NCI-H2081 treated with DMSO at 0.1 percent for 48 hours (cell line): ENCODE data around the gene CCDC127.
A peak's percentile ranks its signal among the peaks of the same experiment; 100 is the strongest.
"Not testable (repeated sequence)": the region's sequence is repeated elsewhere in the genome, so short reads cannot be mapped to it uniquely, and the experiment has no call there.

Experiments
- DNase-seq: peaks from one replicate; lab custom pipeline; 2025; lab: John Stamatoyannopoulos, UW

CCDC127 gene

GRCh38 chr5:217494-218456 lies at the start of gene CCDC127, which contains the start of gene SDHA:
Gene CCDC127, minus strand, starts transcription at chr5:218153. Its CDS starts 1,304 bp downstream, at chr5:216849.
Gene SDHA, plus strand, starts transcription at chr5:218320. Its CDS starts 36 bp downstream, at chr5:218356.
- peak; percentile 88 for DNase-seq

GRCh38 chr5:267716-268115 lies 49.8 kb upstream of the CCDC127 start:
- no peak for DNase-seq

GRCh38 chr5:266311-267026 lies 48.5 kb upstream of the CCDC127 start:
- not testable (repeated sequence) for DNase-seq

DNA sequence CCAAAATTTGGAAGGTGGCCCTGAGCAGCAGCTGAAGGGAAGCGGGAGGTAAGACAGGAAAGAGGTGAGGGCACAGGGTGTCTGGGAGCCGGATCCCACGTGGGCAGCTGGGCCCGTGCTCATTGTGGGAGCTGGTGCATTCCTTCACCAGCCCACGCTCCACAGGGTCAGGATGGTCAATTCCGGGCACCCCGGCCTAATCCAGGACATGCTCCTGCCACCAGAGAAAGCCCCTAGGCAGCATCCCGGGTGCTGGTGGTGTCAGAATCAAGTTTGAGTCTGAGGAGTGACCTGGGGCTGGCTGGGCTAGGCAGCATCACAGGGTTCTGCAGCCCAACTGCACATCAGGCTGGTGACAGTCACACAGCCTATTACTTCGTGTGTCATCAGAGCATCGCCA lies 46.4 kb upstream of the CCDC127 start:
- DNase-seq: no peak

DNA sequence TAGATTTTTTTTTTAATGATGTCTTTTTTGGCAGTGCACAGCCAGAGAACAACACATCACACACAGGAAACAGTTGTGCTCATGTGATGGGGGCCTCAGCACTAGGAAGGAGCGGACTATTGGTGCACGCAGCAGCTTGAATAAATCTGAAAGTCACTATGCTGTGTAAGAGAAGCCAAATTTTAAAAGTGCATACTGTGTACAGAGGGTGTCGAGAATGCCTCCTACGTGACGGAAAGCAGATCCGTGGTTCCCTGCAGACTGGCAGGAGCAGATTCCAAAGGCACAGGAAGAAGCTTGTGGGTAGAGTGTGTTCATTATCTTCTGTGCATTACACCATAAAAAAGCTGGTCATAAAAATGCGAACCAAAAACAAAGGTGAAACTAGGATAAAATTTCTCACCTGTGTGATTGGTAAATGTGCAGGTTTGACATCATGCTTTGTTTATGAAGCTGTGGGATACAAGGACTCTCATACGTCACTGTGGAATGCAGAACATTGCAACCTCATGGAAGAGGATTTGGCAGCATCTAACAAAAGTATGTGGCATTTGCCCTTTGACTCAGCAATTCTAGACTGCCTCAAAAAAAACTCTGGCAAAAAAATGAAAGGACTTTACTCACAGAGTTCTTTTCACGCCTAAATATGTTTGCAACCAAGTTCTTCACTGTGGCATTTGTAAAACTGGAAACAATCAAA lies 45.5 kb upstream of the CCDC127 start:
- DNase-seq: not testable (repeated sequence)

GRCh38 chr5:257148-257547 lies 39.2 kb upstream of the CCDC127 start:
- DNase-seq: no peak

DNA sequence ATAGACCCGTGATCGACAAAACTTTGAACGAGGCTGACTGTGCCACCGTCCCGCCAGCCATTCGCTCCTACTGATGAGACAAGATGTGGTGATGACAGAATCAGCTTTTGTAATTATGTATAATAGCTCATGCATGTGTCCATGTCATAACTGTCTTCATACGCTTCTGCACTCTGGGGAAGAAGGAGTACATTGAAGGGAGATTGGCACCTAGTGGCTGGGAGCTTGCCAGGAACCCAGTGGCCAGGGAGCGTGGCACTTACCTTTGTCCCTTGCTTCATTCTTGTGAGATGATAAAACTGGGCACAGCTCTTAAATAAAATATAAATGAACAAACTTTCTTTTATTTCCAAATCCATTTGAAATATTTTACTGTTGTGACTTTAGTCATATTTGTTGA lies 38.4 kb upstream of the CCDC127 start:
- DNase-seq: not testable (repeated sequence)

- not testable (repeated sequence) for DNase-seq
Measured at GRCh38 chr5:255116-255515, 37.2 kb upstream of the CCDC127 start.

DNA sequence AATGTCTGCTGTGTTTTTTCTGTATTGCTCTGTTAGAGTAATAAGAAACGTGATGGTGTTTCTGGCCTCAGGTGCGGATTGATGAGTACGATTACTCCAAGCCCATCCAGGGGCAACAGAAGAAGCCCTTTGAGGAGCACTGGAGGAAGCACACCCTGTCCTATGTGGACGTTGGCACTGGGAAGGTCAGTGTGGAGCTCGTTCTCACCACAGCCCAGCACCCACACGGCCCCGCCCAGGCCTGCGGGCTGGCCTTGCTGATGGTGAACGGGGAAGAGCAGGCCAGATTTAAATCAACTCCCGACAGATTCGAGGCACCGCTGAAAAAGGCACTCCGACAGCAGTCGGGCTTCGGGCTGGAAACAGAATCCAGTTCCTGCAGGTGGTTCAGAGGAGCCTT lies 36.4 kb upstream of the CCDC127 start:
- not testable (repeated sequence) for DNase-seq

DNA sequence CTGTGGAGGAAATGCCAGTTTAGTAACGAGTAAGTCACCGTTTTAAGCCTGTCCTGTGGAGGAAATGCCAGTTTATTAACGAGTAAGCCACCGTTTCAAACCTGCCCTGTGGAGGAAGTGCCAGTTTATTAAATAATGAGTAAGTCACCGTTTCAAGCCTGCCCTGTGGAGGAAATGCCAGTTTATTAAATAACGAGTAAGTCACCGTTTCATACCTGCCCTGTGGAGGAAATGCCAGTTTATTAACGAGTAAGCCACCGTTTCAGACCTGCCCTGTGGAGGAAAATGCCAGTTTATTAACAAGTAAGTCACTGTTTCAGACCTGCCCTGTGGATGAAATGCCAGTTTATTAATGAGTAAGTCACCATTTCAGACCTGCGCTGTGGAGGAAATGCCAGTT lies 34.6 kb upstream of the CCDC127 start:
- DNase-seq: no peak

DNA sequence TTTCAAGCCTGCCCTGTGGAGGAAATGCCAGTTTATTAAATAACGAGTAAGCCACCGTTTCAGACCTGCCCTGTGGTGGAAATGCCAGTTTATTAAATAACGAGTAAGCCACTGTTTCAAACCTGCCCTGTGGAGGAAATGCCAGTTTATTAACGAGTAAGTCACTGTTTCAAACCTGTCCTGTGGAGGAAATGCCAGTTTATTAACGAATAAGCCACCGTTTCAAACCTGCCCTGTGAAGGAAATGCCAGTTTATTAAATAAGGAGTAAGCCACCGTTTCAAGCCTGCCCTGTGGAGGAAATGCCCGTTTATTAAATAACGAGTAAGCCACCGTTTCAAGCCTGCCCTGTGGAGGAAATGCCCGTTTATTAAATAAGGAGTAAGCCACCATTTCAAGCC lies 34.0 kb upstream of the CCDC127 start:
- DNase-seq: not testable (repeated sequence)

DNA sequence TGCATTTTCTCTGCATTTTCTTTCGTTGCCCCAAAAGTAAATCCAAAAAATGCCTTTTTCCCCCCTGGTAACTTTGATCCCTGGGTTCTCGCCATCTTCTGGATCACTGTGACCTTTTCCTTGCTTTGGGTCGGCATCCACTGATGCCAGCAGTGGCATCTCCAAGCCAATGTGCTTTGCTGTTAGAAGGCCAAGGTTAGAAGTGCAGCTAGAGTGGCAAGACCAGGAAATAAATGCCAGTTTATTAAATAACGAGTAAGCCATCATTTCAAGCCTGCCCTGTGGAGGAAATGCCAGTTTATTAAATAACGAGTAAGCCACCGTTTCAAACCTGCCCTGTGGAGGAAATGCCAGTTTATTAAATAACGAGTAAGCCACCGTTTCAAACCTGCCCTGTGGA lies 33.6 kb upstream of the CCDC127 start:
- DNase-seq: not testable (repeated sequence)

DNA sequence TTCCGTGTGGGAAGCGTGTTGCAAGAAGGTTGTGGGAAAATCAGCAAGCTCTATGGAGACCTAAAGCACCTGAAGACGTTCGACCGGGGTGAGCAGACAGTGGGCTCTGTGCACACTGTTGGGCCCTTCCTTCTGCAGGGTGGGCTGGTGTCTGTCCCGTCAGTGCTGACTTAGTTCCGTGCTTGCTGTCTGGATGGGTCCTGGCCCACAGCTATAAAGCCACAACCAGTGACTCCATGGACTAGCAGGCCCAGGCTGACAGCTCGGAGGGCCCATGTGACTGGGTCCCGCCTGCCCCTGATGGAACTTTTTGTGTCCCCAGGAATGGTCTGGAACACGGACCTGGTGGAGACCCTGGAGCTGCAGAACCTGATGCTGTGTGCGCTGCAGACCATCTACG lies 33.1 kb upstream of the CCDC127 start:
- not testable (repeated sequence) for DNase-seq

- not testable (repeated sequence) for DNase-seq
Measured at GRCh38 chr5:250396-250795, 32.4 kb upstream of the CCDC127 start.

GRCh38 chr5:245717-246116 lies 27.8 kb upstream of the CCDC127 start:
- not testable (repeated sequence) for DNase-seq

GRCh38 chr5:243683-244367 lies 25.9 kb upstream of the CCDC127 start:
- not testable (repeated sequence) for DNase-seq

GRCh38 chr5:241045-241669 lies 23.2 kb upstream of the CCDC127 start:
- not testable (repeated sequence) for DNase-seq

GRCh38 chr5:240550-240949 lies 22.6 kb upstream of the CCDC127 start:
- DNase-seq: not testable (repeated sequence)

- DNase-seq: not testable (repeated sequence)
Measured at GRCh38 chr5:237931-238330, 20.0 kb upstream of the CCDC127 start.

DNA sequence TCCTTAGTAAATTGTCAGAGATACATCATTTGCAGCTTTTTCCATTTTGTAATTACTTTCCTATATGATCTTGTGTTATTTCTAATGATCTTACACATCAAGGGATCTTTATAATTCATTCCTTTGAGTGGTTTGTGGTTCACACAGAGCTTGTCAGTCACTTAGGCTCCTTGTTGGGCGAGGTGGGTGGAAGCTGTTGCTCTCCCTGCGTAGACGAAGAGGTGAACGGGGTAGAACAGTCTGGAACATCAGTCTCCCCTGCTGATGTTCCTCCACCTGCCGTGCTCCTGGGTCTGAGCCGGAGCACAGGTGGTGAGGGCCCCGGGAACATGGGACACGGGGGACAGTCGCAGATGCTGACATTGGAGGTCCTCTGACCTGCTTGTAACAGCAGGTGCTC lies 17.6 kb upstream of the CCDC127 start:
- not testable (repeated sequence) for DNase-seq

GRCh38 chr5:234450-234849 lies 16.5 kb upstream of the CCDC127 start:
- DNase-seq: no peak
